Dedifferentiated amniotic fluid mesenchymal stem cell (primary cell): Measurements from ENCODE around the gene ERCC5.

Experiments
- DNase-seq: peaks from one replicate; pipeline ENCODE4 v3.0.0-alpha.2; 2016; ENCODE audit errors: extremely low spot score

ERCC5 gene

DNA sequence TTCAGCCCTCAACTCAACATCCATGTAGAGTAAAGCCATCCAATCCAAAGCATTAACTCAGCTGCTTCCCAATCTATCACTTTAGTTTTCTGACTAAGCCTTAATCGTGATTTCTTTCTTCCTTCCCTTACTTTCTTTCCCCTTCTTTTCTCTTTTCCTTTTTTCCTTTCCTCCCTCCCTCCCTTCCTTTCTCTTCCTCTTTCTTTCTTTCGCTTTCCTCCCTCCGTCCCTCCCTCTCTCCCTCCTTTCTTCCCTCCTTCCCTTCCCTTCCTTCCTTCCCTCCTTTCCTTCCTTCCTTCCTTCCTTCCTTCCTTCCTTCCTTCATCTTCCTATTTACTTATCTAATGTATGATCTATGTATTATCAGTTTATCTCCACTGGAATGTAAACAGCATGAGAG lies 71.2 kb downstream of the ERCC5 start:
- DNase-seq = no peak

DNA sequence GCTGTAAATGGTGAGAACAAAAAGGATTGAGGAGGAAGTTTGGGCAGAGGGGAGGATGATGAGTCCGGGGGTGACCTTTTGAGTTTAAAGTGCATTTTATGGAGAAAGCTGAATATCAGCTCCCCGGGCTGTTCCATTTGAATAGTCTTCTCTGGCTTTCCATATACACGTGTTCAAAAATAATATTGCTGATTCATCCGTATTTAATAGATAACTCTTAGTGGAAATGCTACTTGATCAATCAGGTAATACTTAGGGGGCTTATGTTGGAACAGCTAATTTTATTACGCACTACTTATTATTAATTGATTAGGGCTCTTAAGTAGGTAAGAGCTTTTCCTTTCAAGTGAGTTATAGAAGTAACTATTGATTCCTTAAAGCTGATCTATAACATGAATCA lies 76.4 kb downstream of the ERCC5 start:
- no peak for DNase-seq
